Left forelimb (tissue), 1 donor: ENCODE results near the gene NUP85.
"Not testable (repeated sequence)": the region's sequence is repeated elsewhere in the genome, so short reads cannot be mapped to it uniquely, and the experiment has no call there.

Source experiments
- DNase-seq: peaks from one replicate; pipeline ENCODE4 v3.0.0-alpha.2; 2018; ENCODE audit warnings: low spot score

The NUP85 gene

GRCh38 chr17:75241143-75241430 lies 35.6 kb downstream of the NUP85 start:
- no peak for DNase-seq

- no peak for DNase-seq
These were observed 36.0 kb downstream of the NUP85 start for GRCh38 chr17:75241502-75241901.

GRCh38 chr17:75241996-75242460 lies 36.5 kb downstream of the NUP85 start:
- no peak for DNase-seq

- DNase-seq: no peak
These were observed 37.1 kb downstream of the NUP85 start for GRCh38 chr17:75242461-75243042.

- no peak for DNase-seq
These were observed 38.8 kb downstream of the NUP85 start for GRCh38 chr17:75244133-75244866.

- DNase-seq: no peak
These were observed 39.5 kb downstream of the NUP85 start for GRCh38 chr17:75245011-75245410.

GRCh38 chr17:75246404-75246803 lies 40.9 kb downstream of the NUP85 start:
- no peak for DNase-seq

GRCh38 chr17:75249564-75249963 lies 44.1 kb downstream of the NUP85 start:
- no peak for DNase-seq

GRCh38 chr17:75250009-75250471 lies 44.6 kb downstream of the NUP85 start:
- DNase-seq: no peak

GRCh38 chr17:75252039-75252816 lies 46.7 kb downstream of the NUP85 start:
- no peak for DNase-seq

GRCh38 chr17:75255954-75256698 lies 50.6 kb downstream of the NUP85 start:
- not testable (repeated sequence) for DNase-seq

GRCh38 chr17:75257228-75257627 lies 51.7 kb downstream of the NUP85 start:
- not testable (repeated sequence) for DNase-seq

GRCh38 chr17:75260641-75261335 lies 55.3 kb downstream of the NUP85 start:
- no peak for DNase-seq

GRCh38 chr17:75261336-75262111 lies 56.0 kb downstream of the NUP85 start, which contains the start of the genes GGA3 and MRPS7:
TSS of gene GGA3 (minus strand) at chr17:75261606. CDS start at chr17:75261587, 19 bp downstream.
TSS of gene MRPS7 (plus strand) at chr17:75261879. CDS start at chr17:75261901, 22 bp downstream.
- DNase-seq: peak; percentile 97

GRCh38 chr17:75262112-75262606 lies 56.7 kb downstream of the NUP85 start:
- no peak for DNase-seq

- no peak for DNase-seq
These were observed 57.6 kb downstream of the NUP85 start for GRCh38 chr17:75263055-75263454.

GRCh38 chr17:75265614-75266315 lies 60.3 kb downstream of the NUP85 start:
- DNase-seq: no peak

- no peak for DNase-seq
These were observed 61.1 kb downstream of the NUP85 start for GRCh38 chr17:75266316-75267152.

- DNase-seq: no peak
These were observed 61.6 kb downstream of the NUP85 start for GRCh38 chr17:75267153-75267410.
